Measurements from ENCODE around the gene PBLD.
A peak's percentile ranks its signal among the peaks of the same experiment; 100 is the strongest.

Gene PBLD

GRCh38 chr10:68342909-68343516 lies 10.3 kb upstream of the PBLD start:
- Mint-ChIP-seq H3K9me3 (no peaks in the 10 kb centered on the region), H3K27me3 (no peaks in the 10 kb centered on the region), H3K36me3 (ENCODE audit: insufficient read depth) (peaks cover 61% of the 10 kb centered on the region), H3K4me1 (peaks cover 22% of the 10 kb centered on the region), H3K27ac (ENCODE audit: low read depth) (no peak overlapping the region), H3K4me3 (no peak overlapping the region)
- DNase-seq (ENCODE audit: low spot score in 2 of 2), result no peak
- ATAC-seq (replicated peaks; ENCODE audit: extremely low read depth, poor library complexity, severe bottlenecking), result no peak

DNA sequence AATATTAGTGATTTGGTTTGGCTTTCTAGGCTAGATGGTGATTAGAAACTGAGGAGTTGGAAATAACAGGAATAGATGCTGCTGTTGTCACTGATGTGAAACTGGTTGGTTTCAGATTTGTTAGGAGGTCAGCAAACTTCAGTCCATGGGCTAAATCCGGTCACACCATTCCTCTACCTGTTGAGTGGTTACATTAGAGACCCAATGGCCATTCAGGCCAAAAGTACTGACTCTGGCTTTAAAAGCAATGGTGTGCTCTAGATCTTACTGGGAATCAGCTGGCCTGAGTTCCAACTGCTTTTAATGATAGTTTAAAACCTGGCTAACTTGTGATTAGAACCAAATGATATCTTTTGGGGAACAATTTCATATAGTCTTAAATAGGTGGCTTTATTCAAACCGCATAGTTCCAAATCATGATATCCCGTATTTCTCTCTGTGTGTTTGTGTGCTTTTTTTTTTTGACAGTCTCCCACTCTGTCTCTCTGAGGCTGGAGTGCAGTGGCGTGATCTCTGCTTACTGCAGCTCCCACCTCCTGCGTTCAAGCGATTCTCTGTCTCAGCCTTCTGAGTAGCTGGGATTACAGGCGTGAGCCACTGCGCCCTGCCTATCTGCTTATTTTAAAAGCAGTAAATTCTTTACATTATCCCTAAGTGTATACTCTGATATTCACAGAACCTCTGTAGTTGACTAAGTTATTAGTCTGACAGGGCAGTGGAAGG lies 7.8 kb upstream of the PBLD start:
- DNase-seq (ENCODE audit: low spot score in 2 of 2) (no peak), ATAC-seq (replicated peaks; ENCODE audit: extremely low read depth, poor library complexity, severe bottlenecking) (no peak)
- H3K4me3 Mint-ChIP-seq, result no peak overlapping the region
- H3K9me3 Mint-ChIP-seq, result no peaks in the 10 kb centered on the region
- H3K27me3 Mint-ChIP-seq, result no peaks in the 10 kb centered on the region
- peaks cover 69% of the 10 kb centered on the region for H3K36me3 Mint-ChIP-seq (ENCODE audit: insufficient read depth)
- H3K27ac Mint-ChIP-seq (ENCODE audit: low read depth), result no peak overlapping the region
- H3K4me1 Mint-ChIP-seq, result peaks cover 47% of the 10 kb centered on the region

DNA sequence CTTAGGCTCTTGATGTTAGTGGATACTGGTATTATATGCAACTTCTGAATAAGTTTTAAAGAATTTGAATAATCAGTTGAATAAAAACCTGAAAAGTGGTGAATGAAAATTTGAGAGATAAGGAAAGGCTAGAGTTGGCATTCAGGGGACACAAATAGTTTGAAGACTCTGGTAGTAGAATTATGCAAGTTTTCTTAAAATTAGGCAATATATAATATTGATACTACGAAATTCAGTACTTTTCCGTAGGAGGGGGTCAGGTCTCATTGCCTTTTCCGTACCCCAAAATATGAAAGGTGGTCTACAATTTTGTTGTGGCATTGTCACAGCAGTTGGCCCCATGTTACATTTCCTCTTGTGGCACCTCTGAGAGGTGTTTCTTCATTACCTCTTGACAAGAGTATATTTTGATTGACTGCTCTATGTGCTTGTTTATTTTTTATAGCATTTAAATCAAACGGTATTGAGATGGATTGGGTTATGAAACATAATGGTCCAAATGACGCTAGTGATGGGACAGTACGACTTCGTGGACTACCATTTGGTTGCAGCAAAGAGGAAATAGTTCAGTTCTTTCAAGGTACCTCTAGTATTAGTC lies 4.1 kb upstream of the PBLD start:
- DNase-seq (ENCODE audit: low spot score in 2 of 2), result no peak
- H3K27ac Mint-ChIP-seq (ENCODE audit: low read depth), result peak overlapping the region; percentile 98
- H3K4me3 Mint-ChIP-seq, result peak overlapping the region; percentile 99
- H3K9me3 Mint-ChIP-seq, result no peaks in the 10 kb centered on the region
- no peaks in the 10 kb centered on the region for H3K27me3 Mint-ChIP-seq
- H3K4me1 Mint-ChIP-seq, result peaks cover 72% of the 10 kb centered on the region
- peaks cover 66% of the 10 kb centered on the region for H3K36me3 Mint-ChIP-seq (ENCODE audit: insufficient read depth)
- ATAC-seq (replicated peaks; ENCODE audit: extremely low read depth, poor library complexity, severe bottlenecking), result no peak

DNA sequence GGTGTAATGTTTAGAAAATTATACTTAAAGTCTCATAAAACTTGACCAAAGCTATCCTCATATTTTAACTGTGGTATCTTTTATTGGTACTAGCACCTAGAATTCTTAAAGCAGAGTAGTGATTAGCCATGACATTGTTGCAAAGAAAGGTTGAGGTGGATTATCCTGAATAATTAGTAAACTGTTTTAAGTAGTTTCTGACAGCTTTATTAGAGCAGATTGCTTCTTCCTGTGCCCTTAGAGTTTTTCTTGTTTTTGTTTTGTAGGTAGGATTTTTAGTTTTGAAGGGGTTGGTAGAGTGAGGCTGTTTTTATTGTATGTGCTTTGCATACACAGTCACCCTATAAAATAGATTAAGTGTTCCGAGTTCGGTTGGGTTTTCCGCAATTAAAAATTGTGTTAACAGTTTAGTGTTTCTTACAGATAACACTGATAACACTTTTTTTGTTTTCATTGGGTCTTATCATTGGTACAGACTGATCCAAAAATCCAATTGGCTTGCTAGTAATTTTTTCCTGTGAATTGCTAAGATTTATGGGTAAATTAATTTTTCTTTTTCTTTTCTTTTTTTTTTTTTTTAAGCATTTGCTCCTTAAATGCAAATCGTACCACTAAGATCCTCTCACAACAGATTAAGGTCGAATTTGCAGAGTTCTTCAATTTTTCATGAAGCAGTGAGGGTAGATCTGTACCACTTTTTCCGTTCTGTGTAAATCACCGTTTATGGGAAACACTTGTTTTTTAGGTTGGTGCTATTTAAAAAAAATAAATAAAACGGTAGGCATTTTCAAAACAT lies 2.1 kb upstream of the PBLD start:
- Mint-ChIP-seq H3K4me3 (peak overlapping the region; percentile 99), H3K36me3 (ENCODE audit: insufficient read depth) (peaks cover 55% of the 10 kb centered on the region), H3K9me3 (no peaks in the 10 kb centered on the region), H3K27me3 (no peaks in the 10 kb centered on the region), H3K4me1 (peaks cover 65% of the 10 kb centered on the region), H3K27ac (ENCODE audit: low read depth) (peak overlapping the region; percentile 98)
- ATAC-seq (replicated peaks; ENCODE audit: extremely low read depth, poor library complexity, severe bottlenecking), result no peak
- DNase-seq (ENCODE audit: low spot score in 2 of 2), result no peak

DNA sequence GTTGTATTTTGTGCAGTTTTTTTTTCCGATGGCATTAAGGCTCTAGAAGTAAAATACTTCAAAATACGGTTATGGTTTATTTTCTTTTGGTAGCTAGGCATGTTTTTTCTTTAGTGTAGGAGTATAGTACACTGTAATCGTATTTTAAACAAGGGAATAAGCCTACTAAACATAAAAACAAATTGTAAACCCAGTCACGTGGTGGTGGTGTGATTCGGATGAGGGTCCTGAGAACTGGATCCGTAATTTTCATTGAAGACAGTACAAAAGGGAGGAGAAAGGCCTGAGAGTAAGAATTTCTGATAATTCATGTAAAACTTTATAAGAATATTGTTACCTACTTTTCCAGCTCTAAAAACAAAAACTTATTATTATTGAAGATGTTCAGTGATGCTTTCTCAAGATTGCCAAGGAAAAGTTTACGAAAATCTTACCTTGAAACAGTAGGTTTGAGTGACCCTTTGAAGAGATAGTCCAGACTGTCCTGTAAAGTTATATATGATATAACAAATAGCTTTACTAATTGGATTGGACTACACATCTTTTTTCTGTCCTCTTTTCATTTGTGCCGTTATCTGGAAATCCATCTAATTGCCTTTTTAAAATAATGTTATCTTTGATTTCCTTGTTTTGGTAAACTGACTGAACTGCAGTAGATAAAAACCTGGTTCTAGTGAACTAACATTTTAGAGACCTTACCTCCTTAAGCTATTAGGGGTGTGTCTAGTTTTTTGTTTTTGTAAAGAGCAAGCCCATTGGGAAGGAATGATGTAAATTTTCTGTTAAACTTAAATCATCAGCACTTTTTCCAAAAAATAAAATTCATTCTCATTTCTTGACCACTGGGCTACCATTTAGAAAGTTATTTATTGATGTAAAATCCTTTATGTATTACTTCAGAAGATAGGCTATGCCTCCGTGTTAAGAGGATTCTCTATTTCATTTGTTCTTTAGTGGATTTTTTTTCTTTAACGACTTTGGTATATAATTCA lies 1.0 kb upstream of the PBLD start:
- Mint-ChIP-seq H3K4me1 (peaks cover 61% of the 10 kb centered on the region), H3K9me3 (no peaks in the 10 kb centered on the region), H3K4me3 (peak overlapping the region; percentile 99), H3K27me3 (no peaks in the 10 kb centered on the region), H3K36me3 (ENCODE audit: insufficient read depth) (peaks cover 46% of the 10 kb centered on the region), H3K27ac (ENCODE audit: low read depth) (peak overlapping the region; percentile 98)
- DNase-seq (ENCODE audit: low spot score in 2 of 2) (no peak), ATAC-seq (replicated peaks; ENCODE audit: extremely low read depth, poor library complexity, severe bottlenecking) (no peak)

GRCh38 chr10:68333058-68333395 lies 299 bp upstream of the PBLD start:
- Mint-ChIP-seq H3K36me3 (ENCODE audit: insufficient read depth) (peaks cover 41% of the 10 kb centered on the region), H3K4me1 (peaks cover 61% of the 10 kb centered on the region), H3K9me3 (no peaks in the 10 kb centered on the region), H3K27ac (ENCODE audit: low read depth) (peak overlapping the region; percentile 98), H3K27me3 (no peaks in the 10 kb centered on the region), H3K4me3 (peak overlapping the region; percentile 99)
- DNase-seq (ENCODE audit: low spot score in 2 of 2), result no peak
- ATAC-seq (replicated peaks; ENCODE audit: extremely low read depth, poor library complexity, severe bottlenecking), result no peak

GRCh38 chr10:68331455-68332258 lies 1.1 kb downstream of the PBLD start, which contains the start of gene HNRNPH3:
Gene HNRNPH3 (plus strand): TSS chr10:68332064. CDS start chr10:68337222, 5,158 bp downstream.
- Mint-ChIP-seq H3K9me3 (no peaks in the 10 kb centered on the region), H3K4me3 (peak within 1 kb of the TSS; percentile 99), H3K27ac (ENCODE audit: low read depth) (peak within 1 kb of the TSS; percentile 98), H3K36me3 (ENCODE audit: insufficient read depth) (peaks cover 33% of the 10 kb centered on the region), H3K4me1 (peaks cover 48% of the 10 kb centered on the region), H3K27me3 (no peaks in the 10 kb centered on the region)
- DNase-seq (ENCODE audit: low spot score in 2 of 2) (peak; percentile 96 to 98), ATAC-seq (replicated peaks; ENCODE audit: extremely low read depth, poor library complexity, severe bottlenecking) (peak; percentile 80)

DNA sequence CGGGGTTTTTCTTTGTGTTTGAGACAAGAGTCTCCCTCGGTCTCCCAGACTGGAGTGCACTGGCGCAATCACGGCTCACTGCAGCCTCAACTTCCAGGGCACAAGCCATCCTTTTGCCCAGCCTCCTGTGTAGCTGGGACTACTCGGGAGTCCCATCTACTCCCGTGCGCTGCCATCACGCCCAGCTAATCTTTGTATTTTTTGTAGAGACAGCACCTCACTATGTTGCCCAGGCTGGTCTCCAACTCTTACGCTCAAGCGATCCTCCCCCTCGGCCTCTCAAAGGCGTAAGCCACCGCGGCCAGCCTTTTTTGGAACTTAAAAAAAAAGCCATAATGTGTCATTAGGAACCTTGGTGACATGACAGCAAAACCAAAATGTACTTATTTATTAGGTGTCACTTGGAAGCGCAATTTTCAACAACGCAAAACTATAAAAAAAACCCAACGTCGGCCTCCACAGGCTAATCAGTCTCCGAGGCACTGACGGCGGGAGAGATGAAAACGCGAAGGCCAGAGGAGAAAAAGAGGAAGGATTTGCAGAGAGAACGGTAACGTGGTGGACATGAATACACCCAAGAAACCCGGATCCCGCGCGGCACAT lies 1.8 kb downstream of the PBLD start:
- ATAC-seq (replicated peaks; ENCODE audit: extremely low read depth, poor library complexity, severe bottlenecking) (no peak), DNase-seq (ENCODE audit: low spot score in 2 of 2) (no peak)
- H3K9me3 Mint-ChIP-seq, result no peaks in the 10 kb centered on the region
- H3K27me3 Mint-ChIP-seq, result no peaks in the 10 kb centered on the region
- H3K4me3 Mint-ChIP-seq, result peak overlapping the region; percentile 99
- peaks cover 33% of the 10 kb centered on the region for H3K36me3 Mint-ChIP-seq (ENCODE audit: insufficient read depth)
- H3K27ac Mint-ChIP-seq (ENCODE audit: low read depth), result peak overlapping the region; percentile 98
- H3K4me1 Mint-ChIP-seq, result peaks cover 41% of the 10 kb centered on the region

GRCh38 chr10:68329506-68329861 lies 3.2 kb downstream of the PBLD start:
- Mint-ChIP-seq H3K27me3 (no peaks in the 10 kb centered on the region), H3K9me3 (no peaks in the 10 kb centered on the region), H3K36me3 (ENCODE audit: insufficient read depth) (peaks cover 28% of the 10 kb centered on the region), H3K27ac (ENCODE audit: low read depth) (no peak overlapping the region), H3K4me3 (no peak overlapping the region), H3K4me1 (peaks cover 26% of the 10 kb centered on the region)
- DNase-seq (ENCODE audit: low spot score in 2 of 2), result no peak
- ATAC-seq (replicated peaks; ENCODE audit: extremely low read depth, poor library complexity, severe bottlenecking), result no peak

DNA sequence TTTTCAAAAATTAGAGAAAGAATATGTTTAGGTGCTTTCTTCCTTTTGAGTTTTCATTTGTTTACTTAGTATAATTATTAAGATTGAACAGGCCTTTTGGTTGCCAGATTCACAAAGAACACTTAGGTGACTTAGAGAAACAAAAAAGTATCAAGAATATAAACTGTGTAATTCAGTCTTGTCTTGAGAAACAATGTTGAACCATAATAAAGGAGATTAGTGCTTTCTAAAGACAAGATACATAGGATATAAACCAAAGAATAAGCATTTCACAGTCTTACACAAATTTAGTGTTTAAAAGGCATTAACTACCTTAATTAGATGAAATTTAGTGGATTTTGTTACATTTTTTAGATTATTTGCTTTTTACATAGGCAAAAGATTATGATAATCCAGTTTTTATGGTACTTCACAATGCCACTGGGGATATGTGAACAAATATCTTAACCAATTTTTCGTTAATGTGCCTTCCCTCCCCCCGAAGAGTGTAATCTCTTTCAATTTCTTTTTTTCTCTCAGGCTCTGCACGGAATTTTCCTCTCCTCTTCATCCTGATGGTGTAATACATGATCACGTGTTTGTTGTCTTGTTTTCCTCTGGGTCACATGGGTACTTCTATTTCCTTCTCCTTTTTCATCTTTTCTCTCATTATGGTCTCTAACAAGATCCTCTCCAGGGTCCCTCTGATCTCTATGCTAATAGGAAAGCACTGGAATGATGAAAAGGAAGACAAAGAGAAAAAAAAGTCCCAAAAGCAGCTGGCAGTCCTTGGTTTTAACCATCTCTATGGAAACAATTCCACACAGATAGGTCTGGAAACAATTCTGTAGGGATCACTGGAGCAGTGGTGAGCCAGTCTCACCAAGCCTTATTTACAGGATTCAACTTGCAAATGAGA lies 4.6 kb downstream of the PBLD start:
- H3K4me1 Mint-ChIP-seq, result peaks cover 13% of the 10 kb centered on the region
- peaks cover 24% of the 10 kb centered on the region for H3K36me3 Mint-ChIP-seq (ENCODE audit: insufficient read depth)
- no peak overlapping the region for H3K4me3 Mint-ChIP-seq
- ATAC-seq (replicated peaks; ENCODE audit: extremely low read depth, poor library complexity, severe bottlenecking), result no peak
- no peak for DNase-seq (ENCODE audit: low spot score in 2 of 2)
- no peak overlapping the region for H3K27ac Mint-ChIP-seq (ENCODE audit: low read depth)
- H3K27me3 Mint-ChIP-seq, result no peaks in the 10 kb centered on the region
- H3K9me3 Mint-ChIP-seq, result no peaks in the 10 kb centered on the region
